Embryonic facial prominence (tissue), 1 donor: ENCODE data around the gene NAT16.
A peak's percentile ranks its signal among the peaks of the same experiment; 100 is the strongest.
"Not testable (repeated sequence)": the region's sequence is repeated elsewhere in the genome, so short reads cannot be mapped to it uniquely, and the experiment has no call there.

Source experiments
- DNase-seq: peaks from one replicate; pipeline ENCODE4 v3.0.0-alpha.2; 2016; ENCODE audit errors: extremely low spot score

NAT16 gene

DNA sequence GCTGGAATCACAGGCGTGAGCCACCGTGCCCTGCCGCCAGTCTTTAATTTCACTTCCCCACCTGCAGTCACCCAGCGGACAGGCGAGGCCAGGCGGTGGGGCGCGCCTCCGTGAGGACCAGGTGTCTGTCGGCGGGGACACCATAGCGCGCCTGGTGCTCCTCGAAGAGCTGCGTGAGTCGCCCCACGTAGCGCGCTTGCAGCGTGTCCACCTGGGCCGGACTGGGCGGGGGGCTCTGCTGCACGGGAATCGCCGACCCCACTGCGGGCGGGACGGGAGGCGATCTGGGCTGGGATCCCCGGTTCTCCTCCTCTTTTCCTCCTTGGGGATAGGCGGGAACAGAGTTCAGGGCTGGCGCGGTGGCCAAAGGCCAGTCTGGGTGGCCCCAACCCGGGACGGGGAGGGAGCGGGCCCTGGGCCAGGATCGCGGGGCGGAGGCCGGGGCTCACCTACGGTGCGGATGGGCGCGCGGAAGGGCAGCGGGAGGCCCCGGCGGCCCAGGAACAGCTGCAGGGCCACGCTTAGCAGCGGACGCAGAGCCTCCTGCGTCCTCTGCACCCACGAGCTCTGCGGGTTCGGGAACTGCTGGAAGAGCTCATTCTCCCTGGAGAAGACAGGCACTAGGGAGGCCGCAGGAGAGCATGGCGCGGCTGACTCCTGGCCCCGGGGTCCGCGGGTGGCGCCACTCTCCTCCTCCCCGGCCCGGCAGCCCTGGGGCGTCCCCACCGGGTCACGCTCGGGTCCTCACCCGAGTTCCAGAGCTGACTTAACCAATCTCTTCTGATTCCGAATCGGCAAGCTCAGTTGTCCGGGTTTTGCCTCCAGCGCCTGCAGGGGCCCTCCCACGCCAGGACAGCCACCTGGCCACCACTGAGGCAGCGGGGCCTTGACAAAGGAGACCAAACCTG, 21.9 kb upstream of the NAT16 start:
- DNase-seq = no peak

DNA sequence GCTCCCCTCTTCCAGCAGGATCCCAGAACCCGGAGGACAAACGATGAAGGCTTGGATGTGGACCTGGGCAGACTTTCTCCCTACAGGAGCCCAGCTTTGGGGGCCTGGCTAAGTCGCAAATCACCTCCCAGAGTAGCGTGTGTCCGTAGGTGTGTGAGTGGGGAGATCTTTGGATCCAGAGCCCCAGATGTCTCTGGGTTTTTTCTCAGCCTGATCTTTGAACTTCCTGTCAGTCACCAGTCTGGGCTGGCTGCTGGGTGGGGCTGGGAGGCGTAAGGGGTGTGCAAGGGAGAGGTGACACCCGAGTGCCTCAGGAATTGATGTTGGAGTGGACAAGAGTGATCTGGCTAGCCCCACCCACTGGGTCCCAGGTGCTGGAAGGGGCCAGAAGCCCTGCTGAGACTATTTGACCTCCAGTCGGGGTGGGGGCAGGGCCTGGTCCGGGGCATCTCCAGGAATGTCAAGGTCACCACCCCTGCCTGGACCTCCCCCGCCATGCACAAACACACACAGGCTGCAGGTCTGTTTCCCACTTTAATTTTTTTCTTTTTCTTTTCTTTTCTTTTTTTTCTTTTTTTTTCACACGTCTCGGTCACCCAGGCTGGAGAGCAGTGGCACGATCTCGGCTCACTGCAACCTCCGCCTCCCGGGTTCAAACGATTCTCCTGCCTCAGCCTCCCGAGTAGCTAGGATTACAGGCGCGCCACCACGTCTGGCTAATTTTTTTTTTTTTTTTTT, 20.9 kb upstream of the NAT16 start, which contains the start of gene MOGAT3:
Gene MOGAT3 (minus strand): TSS at position 175 of the 738 bp plus-strand sequence. CDS start 182 bp downstream, outside the sequence.
- no peak for DNase-seq

DNA sequence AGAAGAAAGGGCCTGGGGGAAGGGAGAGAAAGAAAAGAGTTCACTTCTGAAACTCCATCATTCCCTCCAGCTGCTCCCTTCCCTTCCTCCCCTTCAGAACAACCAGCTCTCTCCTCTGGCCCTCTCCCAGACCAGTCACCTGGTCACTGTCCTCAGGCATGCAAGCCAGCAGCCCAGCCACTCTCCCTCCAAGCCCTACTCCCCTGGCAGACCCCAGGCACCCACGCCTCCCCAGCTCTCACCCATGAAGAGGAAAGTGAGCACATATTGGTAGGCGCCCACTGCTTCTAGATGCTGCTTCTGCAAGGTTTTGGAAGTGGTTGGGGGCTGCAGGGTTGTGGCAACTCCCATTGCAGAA, 20.4 kb upstream of the NAT16 start:
- no peak for DNase-seq

DNA sequence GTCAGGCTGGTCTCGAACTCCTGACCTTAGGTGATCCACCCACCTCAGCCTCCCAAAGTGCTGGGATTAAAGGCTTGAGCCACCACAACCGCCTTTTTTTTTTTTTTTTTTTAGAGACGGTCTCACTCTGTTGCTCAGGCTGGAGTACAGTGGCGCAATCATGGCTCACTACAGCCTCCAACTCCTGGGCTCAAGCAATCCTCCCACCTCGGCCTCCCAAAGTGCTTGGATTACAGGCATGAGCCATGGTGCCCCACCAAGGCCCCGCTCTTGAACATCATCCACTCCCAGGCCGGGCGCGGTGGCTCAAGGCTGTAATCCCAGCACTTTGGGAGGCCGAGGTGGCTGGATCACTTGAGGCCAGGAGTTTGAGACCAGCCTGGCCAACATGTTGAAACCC, 19.4 kb upstream of the NAT16 start:
- not testable (repeated sequence) for DNase-seq

DNA sequence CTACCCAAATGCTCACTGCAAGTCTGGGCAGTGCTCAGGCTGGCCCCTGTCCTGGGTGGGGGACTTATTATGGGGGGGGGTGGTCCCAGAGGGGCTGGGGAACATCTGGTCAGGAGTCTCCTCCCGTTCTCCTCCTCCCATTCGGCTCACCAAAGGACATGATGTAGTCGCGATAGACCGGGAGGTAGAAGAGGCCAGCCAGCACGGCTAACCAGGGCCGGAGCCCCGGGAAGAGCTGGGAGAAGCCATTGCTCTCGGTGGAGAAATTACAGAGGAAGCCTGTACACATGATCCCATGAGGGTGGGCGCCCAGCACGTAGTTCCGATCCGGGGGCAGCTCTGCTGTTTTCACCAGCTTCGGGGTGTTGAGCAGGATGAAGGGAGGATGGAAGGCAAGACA, 18.4 kb upstream of the NAT16 start:
- DNase-seq = no peak

DNA sequence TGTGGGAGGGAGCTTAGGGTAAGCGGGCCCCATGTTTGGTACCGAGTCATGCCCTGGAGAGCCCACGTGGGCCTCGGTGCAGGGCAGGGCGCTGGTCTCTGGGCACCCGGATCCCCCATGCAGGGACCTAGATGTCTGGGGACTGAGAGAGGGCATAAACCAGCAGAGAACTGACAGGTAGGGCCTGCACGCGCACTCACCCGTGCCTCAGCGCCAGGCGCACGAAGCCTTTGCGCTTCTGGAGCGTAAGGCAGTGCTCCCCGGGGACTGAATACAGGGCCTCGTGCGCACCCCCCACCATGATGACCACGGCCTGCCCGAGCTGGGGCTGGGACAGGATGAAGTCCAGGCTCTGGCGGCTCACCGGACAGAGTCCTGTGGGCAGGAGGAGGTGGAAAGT, 17.9 kb upstream of the NAT16 start:
- DNase-seq = no peak

- no peak for DNase-seq
Measured at GRCh38 chr7:101195884-101196283, 15.8 kb upstream of the NAT16 start.

- DNase-seq = no peak
Measured at GRCh38 chr7:101189109-101189508, 9.0 kb upstream of the NAT16 start.

DNA sequence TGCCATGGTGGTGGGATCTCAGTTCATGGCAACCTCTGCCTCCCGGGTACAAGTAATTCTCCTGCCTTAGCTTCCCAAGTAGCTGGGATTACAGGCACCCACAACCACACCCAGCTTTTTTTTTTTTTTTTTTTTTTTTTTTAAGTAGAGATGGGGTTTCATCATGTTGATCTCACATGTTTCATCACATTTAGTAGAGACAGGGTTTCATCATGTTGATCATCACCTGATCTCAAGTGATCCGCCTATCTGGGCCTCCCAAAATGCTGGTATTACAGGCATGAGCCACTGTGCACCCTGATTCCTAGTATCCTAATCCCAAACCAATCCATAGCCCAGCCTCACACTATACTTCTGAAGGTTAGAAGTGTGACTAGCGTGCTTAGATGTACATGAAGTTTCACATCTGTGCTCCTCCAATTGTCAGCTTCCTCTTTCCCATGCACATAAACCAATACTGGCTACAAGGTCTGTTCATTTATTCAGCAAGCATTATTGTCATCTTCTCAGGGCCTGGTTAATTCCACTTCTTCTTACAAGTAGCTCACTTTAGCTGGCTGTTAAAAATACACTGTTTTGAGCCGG, 6.8 kb upstream of the NAT16 start:
- DNase-seq = no peak

- no peak for DNase-seq
Measured at GRCh38 chr7:101186194-101186593, 6.1 kb upstream of the NAT16 start.

DNA sequence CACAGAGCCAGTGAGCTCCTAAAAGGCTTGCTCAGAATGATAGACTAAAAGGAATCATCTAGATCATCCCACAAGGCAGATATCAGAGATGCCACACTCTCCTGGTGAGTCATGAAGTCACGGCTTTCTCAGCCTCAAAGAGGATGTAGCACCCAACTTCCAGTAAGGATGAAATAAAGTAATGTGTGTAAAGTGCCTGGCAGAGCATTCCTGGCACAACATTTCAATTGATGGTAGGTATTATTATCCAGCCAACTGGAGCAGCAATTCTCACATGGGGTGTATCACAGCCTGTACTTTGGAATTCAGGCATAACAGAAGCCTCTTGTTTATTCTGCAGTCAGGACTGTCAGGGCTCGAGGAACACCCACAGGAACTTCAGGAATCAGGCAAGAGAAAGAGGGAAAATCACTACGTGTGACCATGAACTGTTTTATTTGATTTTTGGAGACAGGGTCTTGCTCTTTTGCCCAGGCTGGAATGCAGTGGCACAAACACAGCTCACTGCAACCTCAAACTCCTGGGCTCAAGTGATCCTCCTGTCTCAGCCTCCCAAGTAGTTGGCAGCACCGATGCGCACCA, 5.3 kb upstream of the NAT16 start:
- DNase-seq = no peak

GRCh38 chr7:101179713-101180112, 380 bp downstream of the NAT16 start:
- no peak for DNase-seq

GRCh38 chr7:101179117-101179516, 976 bp downstream of the NAT16 start:
- no peak for DNase-seq

GRCh38 chr7:101177644-101178043, 2.4 kb downstream of the NAT16 start:
- no peak for DNase-seq

GRCh38 chr7:101175664-101176063, 4.4 kb downstream of the NAT16 start:
- no peak for DNase-seq

DNA sequence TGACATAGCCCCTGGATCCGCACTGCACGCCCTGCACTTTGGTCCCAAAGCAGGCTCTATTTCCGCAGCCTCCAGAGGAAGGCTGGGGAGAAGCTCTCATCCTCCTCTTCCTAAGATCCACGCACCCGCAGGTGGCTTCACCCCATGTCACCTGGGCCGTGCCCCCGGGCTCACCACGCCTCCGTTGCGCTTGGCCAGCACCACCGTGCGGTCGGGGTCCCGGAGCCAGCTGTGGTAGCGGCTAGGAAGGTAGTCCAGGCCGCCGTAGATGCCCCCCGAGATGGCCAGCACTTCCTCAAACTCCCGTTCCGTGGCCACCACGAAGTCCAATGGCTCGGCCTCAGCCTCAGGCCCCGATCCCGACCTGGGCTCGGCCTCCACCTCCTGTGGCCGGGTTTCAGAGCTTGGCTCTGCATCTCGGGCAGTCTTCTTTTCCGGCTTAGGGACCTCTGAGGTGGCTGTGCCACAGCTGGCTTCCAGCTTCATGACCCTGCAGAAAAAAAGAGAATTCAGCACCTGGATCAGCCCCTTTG, 5.7 kb downstream of the NAT16 start:
- DNase-seq = peak; percentile 1

GRCh38 chr7:101173752-101174244, 6.3 kb downstream of the NAT16 start:
- DNase-seq = peak; percentile 5

DNA sequence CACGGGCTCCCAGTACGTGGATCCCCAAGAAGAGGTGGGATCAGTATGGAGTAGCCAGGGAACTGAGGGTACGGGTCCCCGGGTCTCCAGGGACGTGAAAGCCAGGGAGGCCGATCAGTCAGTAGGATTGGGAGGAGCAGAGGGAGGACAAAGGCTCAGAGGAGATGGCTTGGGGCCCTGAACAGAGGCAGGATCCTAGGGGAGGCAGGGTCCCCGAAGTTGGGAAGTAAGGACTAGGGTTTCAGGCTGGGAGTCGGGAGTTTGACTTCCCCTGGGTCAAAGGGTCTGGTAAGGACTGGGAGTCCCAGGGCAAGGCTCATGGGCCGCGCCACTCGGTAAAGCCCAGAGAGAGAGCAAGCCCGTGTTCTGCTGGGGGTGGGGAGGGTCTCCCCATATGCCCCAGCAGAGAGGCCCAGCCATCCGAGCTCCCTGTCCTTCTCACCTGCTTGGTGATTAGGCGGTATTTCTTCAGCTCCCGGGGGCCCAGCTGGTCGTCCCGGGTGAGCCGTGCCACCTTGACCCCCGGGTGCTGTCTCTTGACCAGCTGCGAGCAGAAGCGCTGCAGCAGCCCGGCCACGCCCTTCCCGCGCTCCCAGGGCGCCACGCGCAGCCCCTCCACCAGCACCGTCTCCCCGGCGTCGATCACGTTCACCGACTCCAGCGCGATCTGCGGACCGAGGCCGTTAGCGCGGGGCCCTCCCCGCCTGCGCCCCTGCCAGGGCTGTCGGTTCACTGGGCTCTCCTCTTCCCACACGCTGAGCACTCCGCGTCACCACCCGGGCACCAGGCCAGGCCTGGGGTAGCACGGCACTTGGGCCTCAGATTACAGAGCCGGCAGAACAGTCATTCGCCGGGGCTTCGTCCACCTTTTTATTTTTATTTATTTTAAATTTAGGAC, 7.0 kb downstream of the NAT16 start:
- no peak for DNase-seq

DNA sequence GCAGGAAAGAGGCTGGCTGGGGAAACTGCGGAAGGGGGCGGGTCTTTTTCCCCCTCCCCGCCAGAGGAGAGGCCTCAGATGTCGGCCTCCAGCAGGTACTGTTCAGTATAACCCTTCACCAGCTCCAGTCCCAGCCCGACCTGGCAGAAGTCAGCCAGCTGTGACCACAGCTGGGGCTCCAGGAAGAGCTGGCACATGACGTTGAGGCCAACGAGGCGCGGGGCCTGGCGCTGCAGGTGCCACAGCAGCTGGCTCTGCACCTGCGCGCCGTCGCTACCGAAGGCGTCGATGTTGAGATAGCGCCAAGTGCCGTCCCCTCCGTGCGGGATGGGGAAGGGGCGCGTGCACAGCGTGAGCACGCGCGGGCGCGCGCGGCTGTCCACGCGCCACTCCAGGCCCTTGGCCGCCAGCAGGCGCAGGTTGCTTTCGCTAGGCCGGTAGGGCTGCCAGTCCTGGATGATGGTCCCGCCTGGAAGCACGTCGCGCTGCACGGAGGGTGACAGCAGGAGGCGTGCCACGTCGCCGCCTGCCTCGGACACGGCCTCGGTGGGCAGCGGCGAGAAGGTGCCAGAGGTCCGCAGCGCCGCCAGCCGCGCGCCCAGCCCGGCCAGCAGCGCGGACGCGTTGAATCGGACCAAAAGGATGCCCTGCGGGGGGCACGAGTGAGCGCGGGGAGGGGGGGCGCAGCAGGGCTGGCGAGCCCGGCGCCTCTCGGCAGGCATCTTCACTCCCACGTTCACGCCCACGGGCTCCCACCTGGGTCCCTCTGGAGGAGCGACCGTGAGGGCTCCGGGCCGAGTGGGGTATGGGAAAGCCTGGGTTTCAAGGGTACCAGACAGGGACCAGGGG, 7.9 kb downstream of the NAT16 start:
- DNase-seq = no peak

GRCh38 chr7:101171442-101171837, 8.7 kb downstream of the NAT16 start:
- no peak for DNase-seq
